Measurements from ENCODE around the gene PFKL.
"Not testable (repeated sequence)": the region's sequence is repeated elsewhere in the genome, so short reads cannot be mapped to it uniquely, and the experiment has no call there.

- not testable (repeated sequence) for TF ChIP-seq CTCF (conservative IDR thresholded peaks at IDR 0.05); EZH2 (IDR thresholded peaks at IDR 0.05; ENCODE audit: low read depth)
These were observed 16.6 kb upstream of the PFKL start for GRCh38 chr21:44283211-44283785.

Data from PC-9 (cell line).